GM21825 (cell line): Measurements from ENCODE around the gene PBX3.

ENCODE experiments used
- ATAC-seq: cut with Tn5 transposase; IDR thresholded peaks from one replicate; pipeline ENCODE4 v1.9.1; 2021; ENCODE audit warnings: mild to moderate bottlenecking, moderate library complexity; ENCODE audit not compliant: unreplicated experiment

PBX3 gene

DNA sequence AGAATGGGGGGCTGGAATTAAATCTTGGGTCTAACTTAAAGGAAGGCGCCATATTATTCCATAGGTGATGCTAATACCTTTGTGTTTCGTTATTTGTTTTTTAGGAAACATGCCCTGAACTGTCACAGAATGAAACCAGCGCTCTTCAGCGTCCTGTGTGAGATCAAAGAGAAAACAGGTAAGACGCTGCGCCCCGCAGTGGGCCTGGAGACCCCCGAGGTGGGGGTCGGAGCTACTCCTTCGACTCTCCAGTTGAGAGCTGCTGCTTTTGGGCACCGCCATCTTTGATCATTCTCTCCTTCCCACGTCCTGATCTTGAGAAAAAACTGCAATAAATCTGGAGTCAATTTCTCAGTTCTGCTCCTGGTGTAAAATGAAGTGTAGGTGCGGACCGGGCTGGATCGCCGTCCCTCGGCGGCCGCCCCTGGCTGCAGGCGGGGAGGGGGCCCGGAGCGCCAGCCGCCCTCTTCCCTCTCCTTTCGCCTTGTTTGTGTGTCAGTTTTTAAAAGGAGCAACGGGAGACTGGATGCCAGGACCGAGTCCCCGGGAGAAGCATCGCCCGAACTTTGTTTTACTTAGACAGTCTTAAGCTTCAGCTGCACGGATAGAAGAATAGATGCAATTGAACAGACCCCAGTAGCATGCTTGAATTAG is 1.4 kb downstream of the PBX3 start:
- no peak for ATAC-seq

DNA sequence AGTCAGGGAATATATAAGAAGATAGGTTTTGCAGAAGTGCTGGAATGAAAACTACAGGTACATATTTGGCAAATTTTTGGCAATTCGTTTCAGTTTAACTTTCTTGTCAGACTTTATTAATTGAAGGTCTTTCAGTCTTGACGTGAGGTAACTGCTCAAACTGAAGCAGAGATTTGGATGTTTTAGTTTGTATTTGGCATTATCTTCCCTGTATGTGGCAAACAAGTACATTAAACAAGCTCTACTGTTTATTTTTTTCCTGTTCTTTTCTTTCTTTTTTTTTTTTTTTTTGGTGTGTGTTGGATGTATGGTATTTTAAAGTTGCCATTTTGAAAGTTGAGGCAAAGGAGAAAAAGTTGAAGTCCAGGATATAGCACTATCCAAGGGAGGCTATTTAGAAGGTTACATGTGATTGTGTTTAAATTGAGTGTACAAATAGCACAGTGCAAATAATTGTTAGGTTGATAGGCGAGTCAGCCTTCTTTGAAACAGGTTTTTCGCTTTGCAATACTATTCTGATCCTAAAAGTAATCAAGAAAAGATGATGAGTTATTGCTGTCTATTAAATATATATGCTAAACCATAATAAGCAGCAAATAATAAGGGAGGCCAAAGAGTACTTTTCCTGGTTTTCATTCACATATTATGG is 2.2 kb downstream of the PBX3 start:
- ATAC-seq: no peak

DNA sequence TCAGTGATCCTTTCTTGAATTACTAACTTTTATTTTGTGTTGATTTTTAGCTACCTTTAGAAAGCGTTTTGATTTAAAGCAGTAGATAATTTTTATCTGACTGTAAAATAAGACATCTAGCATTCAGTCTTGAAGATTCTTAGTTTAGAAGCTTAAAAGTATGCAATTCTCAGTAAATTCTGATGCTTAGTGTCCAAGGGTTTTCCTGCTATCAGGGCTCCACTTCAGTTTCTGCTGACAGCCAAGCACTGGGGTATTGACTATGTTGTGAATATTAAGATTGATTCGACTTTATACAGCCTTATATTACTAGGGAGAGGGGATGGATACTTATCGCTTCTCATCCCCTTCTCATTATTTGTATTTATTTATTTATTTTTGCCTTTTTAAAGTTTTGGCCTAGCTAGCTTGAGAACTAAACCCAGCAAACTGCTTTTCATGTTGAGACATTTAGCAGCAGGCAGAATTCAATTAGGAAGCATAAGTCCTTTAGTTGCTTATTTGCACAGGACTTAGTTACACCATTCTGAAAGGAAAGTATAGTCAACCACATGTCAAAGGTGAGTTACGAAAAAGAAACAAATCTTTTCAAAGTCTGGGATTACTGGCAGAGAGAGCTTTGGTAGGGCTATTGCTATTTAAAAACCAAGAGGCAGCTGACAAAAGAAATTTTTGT is 2.9 kb downstream of the PBX3 start:
- no peak for ATAC-seq

DNA sequence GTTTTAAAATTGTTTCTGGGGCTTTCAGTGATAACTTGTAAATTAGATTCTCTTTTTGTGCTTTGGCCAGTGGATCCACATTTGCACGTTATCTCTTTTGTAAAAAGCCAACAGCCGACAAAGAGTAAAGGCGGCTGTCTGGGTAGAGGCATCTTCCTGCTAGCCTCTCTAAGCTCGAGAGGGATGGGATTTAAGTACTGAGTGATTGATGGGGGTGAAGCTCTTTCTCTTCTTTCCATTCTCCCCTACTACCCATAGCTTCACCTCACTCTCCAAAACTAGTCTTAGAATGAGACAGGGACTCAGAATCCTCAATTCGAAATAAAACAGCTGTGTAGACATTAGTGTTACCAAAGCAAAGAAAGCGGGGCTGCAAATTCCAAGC is 3.4 kb downstream of the PBX3 start:
- no peak for ATAC-seq

DNA sequence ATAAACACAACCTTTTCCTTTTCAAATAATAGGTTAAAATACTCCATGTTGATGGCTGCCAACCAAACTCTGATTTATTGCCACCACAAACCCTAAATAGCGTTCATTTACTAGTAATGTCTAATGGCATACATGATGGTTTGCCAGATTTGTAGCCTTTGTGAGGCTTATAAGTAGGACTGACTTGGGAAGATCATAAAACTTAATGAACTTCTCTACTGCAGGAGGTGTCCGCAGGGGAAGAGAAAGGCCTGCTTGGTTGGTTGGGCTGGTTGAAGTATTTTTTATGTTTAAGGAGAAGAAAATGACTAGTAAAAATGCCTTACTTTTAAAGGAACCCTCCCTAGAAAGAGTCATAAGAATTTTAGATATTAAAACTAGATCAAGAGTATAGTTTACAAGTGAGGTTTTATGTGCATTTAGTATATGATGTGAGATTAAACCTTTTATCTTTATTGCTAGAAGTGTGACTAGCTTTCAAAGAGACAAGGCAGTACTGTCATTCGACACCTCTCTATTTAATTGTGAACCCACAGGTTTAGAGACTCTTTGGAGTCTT is 5.0 kb downstream of the PBX3 start:
- ATAC-seq: no peak

DNA sequence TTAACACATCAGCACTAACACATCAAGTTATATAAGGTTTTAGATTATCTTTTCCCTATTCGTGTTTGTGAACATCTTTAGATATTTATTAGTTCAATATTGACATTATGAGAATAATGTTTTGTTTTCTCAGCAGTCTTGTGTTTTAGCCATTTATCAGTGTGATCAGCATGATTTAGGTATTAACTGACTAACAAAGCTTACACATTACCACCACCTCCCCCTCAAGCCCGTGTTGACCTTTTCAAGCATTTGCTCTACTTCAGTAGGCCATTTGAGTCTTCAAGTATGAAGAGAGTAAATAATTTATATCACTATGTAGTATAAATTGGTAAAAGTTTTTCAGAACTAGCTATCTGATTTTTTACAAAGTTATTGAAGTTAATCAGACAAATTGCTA is 6.9 kb downstream of the PBX3 start:
- ATAC-seq: no peak

DNA sequence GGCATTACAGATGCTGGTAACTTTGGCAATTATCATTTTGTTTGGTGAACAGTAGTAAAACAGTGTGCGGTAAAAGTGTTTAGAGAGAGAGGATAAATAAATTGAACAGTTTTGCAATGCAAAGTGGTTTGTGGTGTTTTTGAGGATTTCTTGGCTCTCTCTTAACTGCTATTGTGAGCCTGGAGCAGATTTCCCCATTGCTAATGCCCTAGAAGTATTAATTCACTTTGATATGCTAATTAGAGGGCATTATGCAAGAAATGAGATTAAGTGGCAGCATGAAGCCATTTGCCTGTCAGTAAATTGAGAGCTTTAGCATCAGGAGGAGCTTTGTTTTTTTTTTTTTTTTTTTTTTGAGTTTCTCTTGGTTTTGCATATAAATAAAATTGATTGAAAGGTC is 8.2 kb downstream of the PBX3 start:
- ATAC-seq: no peak

DNA sequence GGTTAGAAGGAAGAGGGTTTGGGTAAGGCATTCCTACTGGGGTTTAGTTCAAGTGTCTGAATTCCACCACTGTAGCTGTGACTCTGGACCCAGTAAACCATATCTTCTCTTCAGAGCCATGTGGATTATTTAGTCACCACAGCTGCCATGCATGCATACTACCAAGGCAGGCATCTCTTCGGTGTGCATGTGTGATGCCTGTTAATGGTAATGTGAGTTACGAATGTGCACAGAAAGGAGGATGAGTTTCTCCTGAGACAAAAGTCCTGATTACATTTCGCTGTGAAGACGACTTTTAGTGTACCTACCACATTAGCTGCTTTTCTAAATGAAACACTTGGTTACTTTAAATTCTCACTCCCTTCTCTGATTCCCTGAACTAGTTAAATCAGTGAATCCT is 9.3 kb downstream of the PBX3 start:
- ATAC-seq: no peak

DNA sequence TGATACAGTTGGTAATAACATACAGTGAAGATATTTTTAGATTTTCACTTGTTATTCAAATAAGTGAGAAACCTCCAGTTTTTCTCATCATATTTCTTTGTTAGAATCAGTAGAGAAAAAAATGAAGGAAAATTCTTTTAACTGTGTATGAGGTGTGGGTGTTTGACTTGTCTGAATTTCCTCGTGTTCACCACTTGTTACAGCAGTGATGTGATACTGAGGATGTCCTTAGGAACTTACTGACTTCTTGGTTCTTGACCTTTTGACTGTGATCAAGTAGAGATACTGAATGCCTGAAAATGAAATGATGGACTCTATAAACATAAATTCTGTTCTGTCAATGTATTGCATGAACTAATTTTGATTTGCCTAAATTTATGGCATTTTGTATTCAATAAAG is 10.7 kb downstream of the PBX3 start:
- ATAC-seq: no peak

DNA sequence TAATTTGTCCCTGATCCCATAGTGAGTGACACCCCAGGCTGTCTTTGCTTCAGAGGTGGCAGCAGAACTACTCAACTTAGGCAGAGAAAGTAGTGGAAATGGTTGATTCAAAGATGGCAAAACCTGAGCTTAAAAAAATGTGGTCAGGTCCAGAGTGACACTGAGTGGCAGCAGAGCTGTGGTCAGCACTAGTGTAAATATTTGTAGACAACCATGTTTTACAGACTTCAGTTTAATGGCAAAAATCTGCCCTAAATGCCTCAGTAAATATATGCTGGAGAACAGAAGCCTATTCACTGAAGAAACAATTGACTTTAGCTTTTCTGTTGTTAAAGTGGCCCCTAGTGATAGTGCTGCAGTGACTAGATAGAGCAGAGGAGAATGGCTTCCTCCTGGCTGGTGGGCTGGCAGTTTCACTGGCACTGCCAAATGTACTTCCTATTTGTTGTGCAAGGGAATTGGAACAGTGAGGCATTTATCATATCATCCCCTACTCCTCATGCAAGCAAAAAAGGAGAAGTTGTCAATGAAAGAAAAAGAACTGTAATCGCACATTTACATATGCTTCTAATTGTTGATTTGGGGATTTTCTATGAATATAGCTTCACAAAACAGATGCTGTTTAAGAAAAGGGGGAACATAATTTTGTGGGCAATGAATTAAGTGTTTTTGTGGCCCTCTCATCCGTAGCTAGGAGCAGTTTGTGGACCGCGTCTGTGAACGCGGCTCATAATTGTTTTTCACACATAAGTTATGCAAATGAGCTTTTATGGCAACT is 12.0 kb downstream of the PBX3 start:
- ATAC-seq: no peak

DNA sequence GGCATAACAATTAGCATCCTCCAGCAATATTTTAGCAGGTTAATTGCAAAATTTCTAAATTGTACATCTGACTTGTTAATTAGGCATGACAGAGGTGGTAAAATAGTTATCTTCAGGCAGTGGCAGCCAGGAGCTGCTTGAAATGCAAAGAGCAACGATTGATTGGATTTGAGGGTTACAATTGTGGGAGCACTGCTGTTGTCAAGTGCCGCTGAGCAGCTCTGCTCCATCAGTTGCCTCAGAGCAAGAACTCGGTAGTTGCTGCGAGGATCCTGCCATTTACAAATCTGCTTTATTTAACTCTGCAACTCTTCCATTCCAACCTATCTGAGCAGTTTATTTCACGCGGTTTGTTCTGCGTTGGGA is 12.6 kb downstream of the PBX3 start:
- ATAC-seq: no peak

DNA sequence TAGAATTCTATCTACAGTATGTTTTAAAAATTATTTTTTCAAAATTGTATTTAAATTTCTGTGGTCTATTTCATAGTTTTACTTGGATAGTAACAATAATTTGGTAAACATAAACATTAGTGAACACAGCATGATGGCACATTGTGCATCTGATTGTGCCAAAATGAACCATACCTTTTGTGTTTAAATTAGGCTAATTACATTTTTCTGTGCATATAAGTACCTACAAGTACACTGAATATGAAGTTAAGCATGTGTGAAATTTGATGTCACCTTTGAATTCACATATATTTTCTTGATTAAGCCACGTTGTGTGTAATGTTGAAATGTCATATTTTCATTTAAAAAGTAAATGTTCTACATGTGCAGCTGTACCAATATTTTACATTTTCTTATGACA is 13.4 kb downstream of the PBX3 start:
- ATAC-seq: no peak

DNA sequence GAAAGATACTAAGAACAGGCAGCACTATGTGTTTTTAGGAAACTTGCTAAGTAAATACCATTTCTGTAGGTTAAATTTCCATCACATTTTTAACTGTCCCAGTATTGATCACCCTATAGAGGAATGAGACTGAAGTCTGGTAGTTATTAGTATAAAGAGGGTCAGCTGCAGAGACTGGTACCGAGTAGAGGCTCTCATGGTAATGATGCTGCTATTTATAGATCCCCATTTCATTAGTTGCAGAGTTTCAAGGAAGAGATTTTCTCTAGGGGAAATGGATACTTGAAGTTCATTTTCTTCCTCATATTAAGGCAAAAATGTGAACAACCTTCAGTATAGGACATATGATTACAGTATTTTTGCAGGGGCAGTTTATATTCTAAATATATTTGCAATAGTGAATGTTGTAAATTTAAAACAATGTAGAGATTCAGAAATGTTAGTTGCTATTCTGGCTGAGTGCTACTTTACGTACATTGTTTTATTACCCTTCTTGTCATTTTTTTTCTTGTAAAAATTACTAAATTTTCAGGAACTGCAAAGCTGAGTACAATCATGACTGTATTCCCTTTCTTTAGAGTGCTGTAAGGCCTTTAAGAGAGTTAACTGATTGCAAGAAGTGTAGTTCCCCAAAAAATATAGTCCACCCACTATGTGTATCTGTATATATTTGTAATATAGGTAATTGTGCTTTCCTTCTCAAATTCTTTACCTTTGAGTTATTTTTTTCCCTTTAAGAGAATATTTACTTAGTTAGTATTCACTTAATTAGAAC is 14.7 kb downstream of the PBX3 start:
- ATAC-seq: no peak

DNA sequence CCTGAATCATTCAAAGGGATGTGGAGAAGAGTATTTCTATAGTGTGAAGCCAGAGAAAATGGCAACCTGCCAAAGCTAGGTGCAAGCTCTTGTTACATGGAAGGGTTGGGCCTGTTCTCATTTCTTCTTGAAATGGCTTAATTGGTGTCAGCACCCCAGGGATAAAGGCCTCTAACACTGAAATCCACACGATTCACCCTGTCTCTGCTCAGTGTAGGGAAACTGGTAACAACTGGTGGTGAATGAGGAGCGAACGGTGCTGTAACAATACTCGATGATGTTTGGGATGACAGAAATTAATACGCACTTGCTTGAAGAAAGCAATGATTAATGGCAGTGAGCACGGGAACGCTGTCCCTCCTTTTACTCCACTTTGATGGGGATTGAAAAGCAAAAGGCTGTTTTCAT is 16.2 kb downstream of the PBX3 start:
- ATAC-seq: no peak

DNA sequence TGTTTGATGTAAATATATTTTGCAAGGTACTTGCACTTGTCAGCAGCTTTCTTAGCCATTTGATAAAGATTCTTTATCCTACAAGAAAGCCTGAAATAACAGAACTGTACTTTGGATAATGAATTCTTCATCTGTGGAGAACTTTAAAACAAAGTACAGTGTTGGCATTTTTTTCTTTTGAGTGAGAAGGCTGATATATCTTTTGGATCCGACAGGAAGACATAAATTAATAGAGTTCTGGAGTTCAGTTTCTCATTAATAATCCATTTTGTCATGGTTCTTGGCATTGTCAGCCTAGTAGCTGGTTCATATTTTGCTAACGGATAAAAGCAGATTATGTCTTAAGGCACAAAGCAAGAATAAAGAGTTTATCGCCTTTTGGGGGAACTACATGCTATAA is 17.0 kb downstream of the PBX3 start:
- ATAC-seq: no peak

DNA sequence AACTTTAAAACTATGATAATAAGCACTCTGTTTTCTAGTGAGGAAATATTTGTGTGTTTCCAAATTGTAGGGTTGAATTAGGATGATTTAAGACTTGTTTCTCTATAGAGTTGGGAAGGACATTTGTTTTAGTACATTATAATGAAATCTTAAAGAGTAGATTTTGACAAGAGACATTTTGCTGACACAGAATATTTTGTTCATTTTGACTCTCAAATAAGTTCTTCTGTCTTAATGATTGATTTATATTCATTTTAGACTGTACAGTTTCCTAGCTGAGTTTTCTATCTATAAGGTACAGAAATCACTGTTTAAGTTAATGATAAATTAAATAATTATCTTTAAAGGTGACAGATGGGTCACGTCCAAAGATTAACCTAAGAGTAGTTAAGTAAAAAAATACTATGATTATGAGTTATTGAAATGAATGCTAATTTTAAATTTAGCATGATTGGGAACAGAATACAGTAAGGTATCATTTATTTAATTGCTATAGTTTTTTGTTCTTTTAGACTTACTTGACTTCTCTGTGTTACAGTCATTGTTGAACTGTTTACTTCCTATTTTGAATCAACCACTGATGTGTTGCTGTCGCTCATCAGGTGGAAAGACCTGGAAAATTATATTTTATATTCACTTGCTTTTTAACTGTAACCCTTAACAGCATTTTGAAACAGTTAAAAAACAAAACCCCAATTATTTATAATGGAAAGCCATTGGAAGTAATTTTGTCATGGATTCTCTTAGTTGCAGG is 19.5 kb downstream of the PBX3 start:
- ATAC-seq: no peak

DNA sequence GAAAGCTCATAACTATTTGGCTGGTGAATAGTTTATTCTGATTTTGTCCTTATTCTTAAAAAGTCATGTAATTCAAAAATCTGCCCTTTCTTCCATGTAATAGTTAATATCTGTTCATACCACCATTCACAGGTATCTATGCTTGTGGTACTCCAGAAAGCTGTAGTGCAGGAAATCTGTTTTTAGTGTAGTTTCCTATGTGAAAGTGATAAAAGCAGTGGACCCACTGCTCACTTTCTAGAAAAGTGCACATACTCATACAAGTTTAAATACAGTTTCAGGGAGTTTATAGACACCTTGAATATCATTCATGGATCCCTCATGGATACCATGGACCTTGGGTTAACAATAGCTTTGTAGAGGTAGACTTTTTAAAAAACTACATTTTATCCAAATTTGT is 20.2 kb downstream of the PBX3 start:
- ATAC-seq: no peak

DNA sequence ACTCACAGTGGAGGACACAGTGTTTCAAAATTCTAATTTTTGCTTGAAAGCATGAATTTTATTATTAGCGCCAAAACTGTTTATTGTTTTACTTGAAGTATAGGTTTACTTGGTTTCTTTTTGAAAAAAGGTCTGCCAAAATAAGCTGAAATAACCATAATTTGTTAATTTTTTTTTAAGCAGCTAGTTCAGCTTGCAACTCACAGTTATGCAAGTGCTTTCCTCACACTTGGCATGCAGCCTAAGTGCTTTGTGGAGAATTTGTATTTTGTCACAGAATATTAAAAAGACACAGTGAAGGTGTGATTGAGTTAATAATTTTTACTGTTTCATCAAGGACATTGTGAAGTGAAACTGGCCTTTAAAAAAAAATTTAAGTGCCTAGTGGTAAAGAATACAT is 21.6 kb downstream of the PBX3 start:
- no peak for ATAC-seq

DNA sequence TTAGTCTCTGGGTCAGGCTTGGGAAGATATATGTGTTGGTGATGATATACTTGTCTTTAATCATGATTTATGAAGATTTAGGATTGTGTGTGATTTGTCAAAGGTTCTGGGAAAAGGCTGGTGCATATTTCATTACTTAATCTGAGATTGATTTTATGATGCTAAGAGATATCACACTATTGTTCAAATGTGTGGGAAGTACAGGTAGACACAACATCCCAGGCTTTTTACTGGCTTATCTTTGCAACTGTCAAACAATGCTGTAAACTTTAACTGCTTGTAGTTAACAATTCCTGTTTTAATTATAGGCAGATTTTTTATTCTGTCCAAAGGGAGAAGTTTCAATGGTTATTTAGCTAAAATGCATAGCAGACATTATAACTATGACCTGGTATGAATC is 23.9 kb downstream of the PBX3 start:
- no peak for ATAC-seq

DNA sequence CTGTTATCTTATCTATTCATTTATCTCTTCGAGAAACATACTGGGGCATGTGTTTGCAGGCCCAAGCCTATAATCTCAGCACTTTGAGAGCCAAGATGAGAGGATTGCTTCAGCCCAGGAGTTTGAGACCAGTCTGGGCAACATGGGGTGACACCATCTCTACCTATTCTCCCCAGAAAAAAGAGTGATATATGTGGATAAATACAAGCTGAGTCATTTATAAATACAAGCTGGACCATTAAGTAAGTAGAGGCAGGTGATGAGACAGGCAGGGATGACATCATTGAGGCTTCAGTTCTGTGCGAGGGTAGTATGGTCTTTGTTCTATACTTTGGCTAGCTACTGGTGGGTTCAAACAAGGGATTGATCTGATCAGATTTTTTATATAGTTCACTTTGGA is 25.6 kb downstream of the PBX3 start:
- no peak for ATAC-seq
